MCF 10A (cell line): ENCODE measurements around the gene PHLDA2. TPM values are rescaled to one million over a fixed set of nuclear protein-coding genes. Genes with fewer than 3 reads are reported as not detected.

Experiments
- BruUV-seq: library from RNA; stranded (reverse); fragments of 400-500 nt; replicated peaks from 2 replicates; lab custom pipeline; 2021; lab: Mats Ljungman, UMichigan
- CTCF ChIA-PET: fragments of 300-600 bp; sonication (Branson Sonifier 250); formaldehyde crosslinking; extraction: SDS; loops from one replicate; lab custom pipeline; 2021; ENCODE audit warnings: antibody characterized with exemption, inconsistent platforms; lab: Yijun Ruan, JAX
- POLR2A ChIA-PET: fragments of 300-600, 350-650 bp; sonication (Branson Sonifier 250); formaldehyde crosslinking; extraction: SDS; loops from one replicate; lab custom pipeline; 2020; ENCODE audit warnings: antibody characterized with exemption, inconsistent platforms; lab: Yijun Ruan, JAX
- DNase-seq: peaks from one replicate; pipeline ENCODE4 v3.0.0-alpha.2; 2018; ENCODE audit not compliant: unreplicated experiment
- H3K27ac Mint-ChIP-seq: one replicate; pipeline ENCODE4 v1.8.0; 2022; ENCODE audit warnings: mild to moderate bottlenecking, low read depth, mixed read lengths; ENCODE audit not compliant: unreplicated experiment
- H3K27me3 Mint-ChIP-seq: one replicate; pipeline ENCODE4 v1.8.0; 2022; ENCODE audit warnings: mixed read lengths; ENCODE audit not compliant: insufficient read depth, unreplicated experiment
- H3K36me3 Mint-ChIP-seq: one replicate; pipeline ENCODE4 v1.8.0; 2022; ENCODE audit warnings: mild to moderate bottlenecking, moderate library complexity, mixed read lengths; ENCODE audit not compliant: insufficient read depth, unreplicated experiment
- H3K4me1 Mint-ChIP-seq: one replicate; pipeline ENCODE4 v1.8.0; 2022; ENCODE audit warnings: mixed read lengths; ENCODE audit not compliant: insufficient read depth, unreplicated experiment
- H3K4me3 Mint-ChIP-seq: one replicate; pipeline ENCODE4 v1.8.0; 2022; ENCODE audit warnings: mild to moderate bottlenecking, moderate library complexity, mixed read lengths; ENCODE audit not compliant: unreplicated experiment
- H3K9me3 Mint-ChIP-seq: one replicate; pipeline ENCODE4 v1.8.0; 2022; ENCODE audit warnings: mixed read lengths; ENCODE audit not compliant: unreplicated experiment
- CTCF ChIP-seq: fragments of 200-600 bp; IDR thresholded peaks from one replicate; pipeline ENCODE4 v1.8.0; 2022; ENCODE audit warnings: antibody characterized with exemption, mild to moderate bottlenecking; ENCODE audit not compliant: unreplicated experiment
- intact Hi-C: fragments of 100-400 bp; cut with micrococcal nuclease; formaldehyde crosslinking; loops from 2 replicates; pipeline ENCODE4 v1.14.1; 2022
- total RNA-seq: library from RNA; stranded (reverse); gene quantifications from 2 replicates; pipeline ENCODE4 v1.2.3, GENCODE V29; 2022

The PHLDA2 gene
- total RNA-seq, 1 experiment from 2014 or later = 135 TPM

GRCh38 chr11:2929950-2930703 is 907 bp upstream of the PHLDA2 start:
- peak overlapping the region; percentile 73 for H3K4me3 Mint-ChIP-seq
- H3K27me3 Mint-ChIP-seq = no peaks in the 10 kb centered on the region
- peak; percentile 76 for DNase-seq
- ChIA-PET POLR2A (interaction anchor here (0.7 to 4.6 kb wide), 19 partner anchors 10 to 552 kb away, joined by 3 to 32 read pairs (median 6); partner anchors contain the start of gene NAP1L4), CTCF (interaction anchor here (0.6 to 2.7 kb wide), 35 partner anchors 8 to 607 kb away, joined by 3 to 16 read pairs (median 5); no protein-coding TSS in a partner anchor)
- peak overlapping the region; percentile 94 for H3K27ac Mint-ChIP-seq
- no peaks in the 10 kb centered on the region for H3K9me3 Mint-ChIP-seq
- BruUV-seq = TSS peak; percentile 91
- H3K36me3 Mint-ChIP-seq = no peaks in the 10 kb centered on the region
- intact Hi-C loops = loop anchor here (1.0 to 5.0 kb wide), 5 partner anchors 27 to 397 kb away; partner anchors contain the start of gene NAP1L4
- H3K4me1 Mint-ChIP-seq = peaks cover 20% of the 10 kb centered on the region
- no peak for TF ChIP-seq CTCF

DNA sequence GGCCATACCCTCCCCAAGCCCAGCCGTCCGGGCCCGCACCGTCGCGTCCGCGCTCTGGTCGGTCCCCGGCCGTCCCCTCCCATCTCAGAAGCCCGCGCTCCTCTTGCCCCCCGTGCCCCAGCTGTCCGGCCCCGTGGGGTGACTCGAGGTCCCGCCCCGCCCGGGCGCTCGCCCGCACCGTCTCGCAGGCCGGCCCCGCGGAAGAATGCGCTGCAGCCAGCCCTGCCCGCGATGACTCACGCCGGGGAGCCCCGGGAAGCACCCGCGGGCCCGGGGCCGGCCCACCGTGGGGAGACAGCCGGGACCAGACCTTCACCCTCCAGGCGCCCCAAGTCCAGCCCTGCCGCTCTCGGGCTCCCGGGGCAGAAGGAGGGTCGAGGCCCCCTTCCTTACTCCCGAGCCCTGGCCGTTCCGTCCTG is 320 bp upstream of the PHLDA2 start:
- ChIA-PET POLR2A (interaction anchor here (0.6 to 4.6 kb wide), 27 partner anchors 9 to 751 kb away, joined by 3 to 32 read pairs (median 4); partner anchors contain the start of genes NAP1L4 and TSSC4), CTCF (interaction anchor here (0.6 to 2.7 kb wide), 26 partner anchors 9 to 606 kb away, joined by 3 to 16 read pairs (median 6); no protein-coding TSS in a partner anchor)
- TF ChIP-seq CTCF = no peak
- H3K4me1 Mint-ChIP-seq = peaks cover 20% of the 10 kb centered on the region
- peak overlapping the region; percentile 73 for H3K4me3 Mint-ChIP-seq
- no peaks in the 10 kb centered on the region for H3K27me3 Mint-ChIP-seq
- no peaks in the 10 kb centered on the region for H3K9me3 Mint-ChIP-seq
- DNase-seq = peak; percentile 78
- no TSS peak for BruUV-seq
- intact Hi-C loops = no loop called here
- H3K36me3 Mint-ChIP-seq = no peaks in the 10 kb centered on the region
- peak overlapping the region; percentile 94 for H3K27ac Mint-ChIP-seq

DNA sequence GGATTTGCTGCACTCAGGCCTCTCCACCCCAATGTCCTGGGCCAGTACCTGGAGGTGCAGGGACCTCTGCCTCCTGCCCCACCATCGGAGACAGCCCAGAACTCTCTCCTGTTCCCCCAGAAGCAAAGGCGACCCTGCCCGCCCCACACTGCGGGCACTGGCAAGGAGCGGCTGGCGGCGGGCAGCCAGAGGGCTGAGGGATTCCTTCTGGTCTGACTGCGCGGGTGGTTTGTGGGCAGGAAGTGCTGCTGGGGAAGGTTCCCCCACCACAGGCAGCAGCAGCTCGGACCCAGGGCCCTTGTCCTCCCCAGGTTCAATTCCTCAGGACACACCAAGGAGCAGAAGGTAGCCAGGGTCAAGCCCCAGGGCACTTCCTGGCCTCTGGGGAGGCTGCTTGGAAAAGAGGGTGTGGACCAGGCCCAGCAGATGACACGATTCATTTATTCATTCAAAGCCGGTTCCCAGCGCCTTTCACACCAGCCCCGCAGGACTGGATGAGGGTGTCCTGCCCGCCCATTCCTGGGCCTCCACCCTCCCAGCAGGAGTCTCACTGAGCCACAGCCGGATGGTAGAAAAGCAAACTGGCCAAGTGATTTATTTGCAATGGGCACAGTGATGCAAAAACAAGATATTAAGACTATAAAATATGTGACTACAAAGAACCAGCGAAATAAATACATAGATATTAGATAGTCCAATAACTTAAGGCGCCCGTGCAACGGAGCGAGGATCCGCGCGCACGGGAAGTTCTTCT is 1.2 kb downstream of the PHLDA2 start:
- Mint-ChIP-seq H3K27ac (peak overlapping the region; percentile 42), H3K4me3 (peak overlapping the region; percentile 73), H3K4me1 (peaks cover 14% of the 10 kb centered on the region), H3K27me3 (no peaks in the 10 kb centered on the region), H3K9me3 (no peaks in the 10 kb centered on the region), H3K36me3 (no peaks in the 10 kb centered on the region)
- DNase-seq = peak; percentile 61
- TF ChIP-seq CTCF = no peak
- no TSS peak for BruUV-seq
- intact Hi-C loops = no loop called here
- ChIA-PET POLR2A (interaction anchor here (1.0 to 4.6 kb wide), 10 partner anchors 7 to 528 kb away, joined by 3 to 32 read pairs (median 10); partner anchors contain the start of genes NAP1L4 and TSSC4), CTCF (interaction anchor here (0.7 to 1.5 kb wide), 3 partner anchors 13 to 396 kb away, joined by 3 to 8 read pairs (median 3); no protein-coding TSS in a partner anchor)
